Measurements from ENCODE around the gene TAF6.

DNA sequence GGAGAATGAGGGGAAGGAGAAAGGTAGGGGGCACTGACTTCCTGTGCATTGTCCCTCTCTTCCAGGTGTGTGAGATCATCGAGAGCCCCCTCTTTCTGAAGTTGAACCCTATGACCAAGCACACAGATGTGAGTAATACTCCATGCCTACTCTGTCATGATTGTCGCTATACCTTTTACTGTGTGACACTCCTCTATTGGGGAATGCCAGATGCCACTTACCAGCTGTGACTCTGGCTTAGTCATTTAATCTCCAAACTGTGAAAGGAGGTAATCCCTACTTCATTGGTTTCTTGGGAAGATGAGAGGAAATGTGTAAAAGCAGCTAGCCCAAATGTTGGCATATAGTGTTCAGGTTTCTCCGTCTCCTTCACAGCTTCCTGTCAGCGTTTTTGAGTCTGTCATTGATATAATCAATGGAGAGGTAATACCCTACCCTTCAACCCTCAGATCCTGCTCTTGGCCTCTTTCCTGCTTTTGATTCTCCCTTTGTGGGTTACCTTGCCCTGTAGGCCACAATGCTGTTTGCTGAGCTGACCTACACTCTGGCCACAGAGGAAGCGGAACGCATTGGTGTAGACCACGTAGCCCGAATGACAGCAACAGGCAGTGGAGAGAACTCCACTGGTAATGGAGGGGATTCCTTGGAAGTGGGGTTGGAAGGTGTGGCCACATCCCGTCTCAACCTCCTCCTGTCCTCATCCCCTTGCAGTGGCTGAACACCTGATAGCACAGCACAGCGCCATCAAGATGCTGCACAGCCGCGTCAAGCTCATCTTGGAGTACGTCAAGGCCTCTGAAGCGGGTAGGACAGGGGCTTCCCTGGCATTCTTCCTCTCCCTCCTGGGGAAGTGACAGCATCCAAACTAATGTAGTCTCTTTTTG is 28.4 kb downstream of the TAF6 start:
- TF ChIP-seq POLR2AphosphoS5 (IDR thresholded peaks at IDR 0.05; ENCODE audit: low read depth, low read length) (no peak), POLR2A (IDR thresholded peaks at IDR 0.05; ENCODE audit: low read depth, low read length) (no peak; the same call in 1 of the 2 replicates), TAF1 (IDR thresholded peaks at IDR 0.05; ENCODE audit: low read depth, low read length) (no peak), PAX5 (IDR thresholded peaks at IDR 0.05; ENCODE audit: insufficient read depth, low read length, severe bottlenecking) (no peak), SPI1 (IDR thresholded peaks at IDR 0.05; ENCODE audit: low read depth, low read length) (no peak), POU2F2 (IDR thresholded peaks at IDR 0.05; ENCODE audit: low read depth, low read length) (no peak)

All from GM12891 (cell line).